IMR-90 (cell line): Measurements from ENCODE around the gene PSMA7. TPM values are rescaled to one million over a fixed set of nuclear protein-coding genes. Genes with fewer than 3 reads are reported as not detected.

Experiments
- ATAC-seq: fragments of 200-7000 bp; cut with Tn5 transposase; 2 replicates; pipeline ENCODE4 v1.9.1; 2020; ENCODE audit warnings: low read depth, mild to moderate bottlenecking, moderate library complexity
- BruUV-seq: library from RNA; stranded (reverse); fragments of 400-500 nt; replicated peaks from 2 replicates; lab custom pipeline; 2021; lab: Mats Ljungman, UMichigan
- CTCF ChIA-PET: fragments of 300-600 bp; formaldehyde crosslinking; extraction: SDS; loops from one replicate; lab custom pipeline; 2021; ENCODE audit warnings: antibody characterized with exemption; lab: Yijun Ruan, JAX
- POLR2A ChIA-PET: fragments of 300-600 bp; sonication (Branson Sonifier 250); formaldehyde crosslinking; loops from one replicate; lab custom pipeline; 2022; ENCODE audit warnings: antibody characterized with exemption; ENCODE audit not compliant: unreplicated experiment; lab: Charles Lee
- DNase-seq: peaks from one replicate; pipeline ENCODE4 v3.0.0; 2013
- H2AFZ ChIP-seq: replicated peaks from 2 replicates; pipeline ENCODE3; 2013; ENCODE audit warnings: low read length, mild to moderate bottlenecking; ENCODE audit not compliant: poor library complexity
- H2AK5ac ChIP-seq: 2 replicates; pipeline ENCODE4 v1.6.1; 2013; ENCODE audit warnings: low read depth, low read length, inconsistent platforms
- H2AK9ac ChIP-seq: replicated peaks from 2 replicates; pipeline ENCODE3; 2013; ENCODE audit warnings: mild to moderate bottlenecking, low read depth, low read length, moderate library complexity; ENCODE audit not compliant: poor library complexity
- H2BK120ac ChIP-seq: 2 replicates; pipeline ENCODE4 v1.6.1; 2013; ENCODE audit warnings: low read depth, low read length, inconsistent platforms
- H2BK15ac ChIP-seq: 3 replicates; pipeline ENCODE4 v1.6.1; 2013; ENCODE audit warnings: low read depth, low read length, inconsistent platforms
- H2BK20ac ChIP-seq: 2 replicates; pipeline ENCODE4 v1.6.1; 2013; ENCODE audit warnings: low read depth, mild to moderate bottlenecking, inconsistent platforms, low read length, moderate library complexity
- H2BK5ac ChIP-seq: 2 replicates; pipeline ENCODE4 v1.6.1; 2013; ENCODE audit warnings: mild to moderate bottlenecking, low read depth, low read length, inconsistent platforms; ENCODE audit not compliant: poor library complexity, severe bottlenecking
- H3K14ac ChIP-seq: replicated peaks from 2 replicates; pipeline ENCODE4 v1.6.1; 2013; ENCODE audit warnings: low read depth, low read length, inconsistent platforms
- H3K18ac ChIP-seq: 2 replicates; pipeline ENCODE4 v1.6.1; 2013; ENCODE audit warnings: low read depth, low read length, control low read depth
- H3K23ac ChIP-seq: 2 replicates; pipeline ENCODE4 v1.6.1; 2013; ENCODE audit warnings: low read depth, low read length, inconsistent platforms
- H3K27ac ChIP-seq: 2 replicates; pipeline ENCODE4 v1.5.1; 2013; ENCODE audit warnings: mild to moderate bottlenecking, control low read depth, low read length; ENCODE audit not compliant: insufficient read depth
- H3K27me3 ChIP-seq: 2 replicates; pipeline ENCODE4 v1.6.1; 2013; ENCODE audit warnings: low read length; ENCODE audit not compliant: control insufficient read depth, insufficient read depth
- H3K36me3 ChIP-seq: 2 replicates; pipeline ENCODE4 v1.6.1; 2013; ENCODE audit warnings: low read length, mixed read lengths; ENCODE audit not compliant: control insufficient read depth, insufficient read depth
- H3K4ac ChIP-seq: 2 replicates; pipeline ENCODE4 v1.6.1; 2013; ENCODE audit warnings: low read depth, low read length, inconsistent platforms
- H3K4me1 ChIP-seq: 2 replicates; pipeline ENCODE4 v1.6.1; 2013; ENCODE audit warnings: low read length, mixed read lengths; ENCODE audit not compliant: control insufficient read depth, insufficient read depth
- H3K4me2 ChIP-seq: 2 replicates; pipeline ENCODE4 v1.6.1; 2013; ENCODE audit warnings: low read depth, mild to moderate bottlenecking, control low read depth, low read length, moderate library complexity
- H3K4me3 ChIP-seq: 2 replicates; pipeline ENCODE4 v1.5.1; 2013; ENCODE audit warnings: low read depth, mild to moderate bottlenecking, control low read depth, low read length, moderate library complexity; ENCODE audit not compliant: insufficient read depth
- H3K56ac ChIP-seq: 2 replicates; pipeline ENCODE4 v1.6.1; 2013; ENCODE audit warnings: low read length, inconsistent platforms; ENCODE audit not compliant: insufficient read depth; ENCODE audit errors: extremely low read depth
- H3K79me1 ChIP-seq, 2 experiments: 2 replicates each; pipeline ENCODE4 v1.6.1; 2013; ENCODE audit warnings: low read length in 2 of 2, inconsistent platforms in 1 of 2, low read depth in 1 of 2
- H3K9ac ChIP-seq: 2 replicates; pipeline ENCODE4 v1.6.1; 2013; ENCODE audit warnings: low read depth, low read length, control low read depth
- H3K9me1 ChIP-seq: 2 replicates; pipeline ENCODE4 v1.6.1; 2013; ENCODE audit warnings: low read length, inconsistent platforms; ENCODE audit not compliant: insufficient read depth
- H3K9me3 ChIP-seq: 2 replicates; pipeline ENCODE4 v1.6.1; 2013; ENCODE audit warnings: low read length; ENCODE audit not compliant: control insufficient read depth, insufficient read depth
- H4K20me1 ChIP-seq: 2 replicates; pipeline ENCODE4 v1.6.1; 2013; ENCODE audit warnings: low read length, inconsistent platforms; ENCODE audit not compliant: insufficient read depth
- H4K5ac ChIP-seq: 2 replicates; pipeline ENCODE4 v1.6.1; 2013; ENCODE audit warnings: mild to moderate bottlenecking, low read depth, low read length, control low read depth
- H4K8ac ChIP-seq, 2 experiments: 2 replicates each; pipeline ENCODE4 v1.6.1; 2013; ENCODE audit warnings: low read depth in 2 of 2, low read length in 2 of 2, control low read depth in 1 of 2, inconsistent platforms in 1 of 2
- H4K91ac ChIP-seq: 2 replicates; pipeline ENCODE4 v1.6.1; 2013; ENCODE audit warnings: low read depth, low read length, inconsistent platforms; ENCODE audit not compliant: insufficient read depth
- BHLHE40 ChIP-seq: fragments of 150-350 bp; IDR thresholded peaks from 2 replicates; pipeline ENCODE4 v1.6.1; 2016; ENCODE audit warnings: mild to moderate bottlenecking, low read depth, low read length
- MAFK ChIP-seq: IDR thresholded peaks from 2 replicates; pipeline ENCODE4 v1.6.1; 2012; ENCODE audit warnings: low read depth, low read length, improper control_type of control experiment
- MAZ ChIP-seq: IDR thresholded peaks from 2 replicates; pipeline ENCODE4 v1.6.1; 2012; ENCODE audit warnings: low read depth, mild to moderate bottlenecking, low read length, improper control_type of control experiment, moderate library complexity, borderline replicate concordance
- MXI1 ChIP-seq: IDR thresholded peaks from 2 replicates; pipeline ENCODE4 v1.6.1; 2012; ENCODE audit warnings: low read depth, mild to moderate bottlenecking, low read length, moderate library complexity, borderline replicate concordance
- RAD21 ChIP-seq: IDR thresholded peaks from 2 replicates; pipeline ENCODE4 v1.6.1; 2012; ENCODE audit warnings: low read length, improper control_type of control experiment
- RFX5 ChIP-seq: IDR thresholded peaks from 2 replicates; pipeline ENCODE4 v1.8.0; 2012; ENCODE audit warnings: low read depth, mild to moderate bottlenecking, low read length, moderate library complexity
- WGBS, 2 experiments: methylation state at CpG; one replicate each; pipeline versions ENCODE4 v1.1.5 to v1.1.7; 2013; ENCODE audit warnings: missing lambda C conversion rate in 2 of 2; ENCODE audit not compliant: insufficient read length in 1 of 2; ENCODE audit errors: extremely low coverage in 2 of 2; 5-methylcytosine and 5-hydroxymethylcytosine counted together
- dilution Hi-C: fragments of 300-500 bp; cut with HindIII; formaldehyde crosslinking; loops from one replicate; pipeline ENCODE4 v1.14.3; 2018; ENCODE audit warnings: low sequenced_read_pairs; ENCODE audit not compliant: unreplicated experiment
- in situ Hi-C: fragments of 300-500 bp; cut with MboI; formaldehyde crosslinking; loops from 3 replicates; pipeline ENCODE4 v1.14.3; 2019; ENCODE audit warnings: low sequenced_read_pairs, inconsistent platforms, mixed read lengths
- intact Hi-C: fragments of 100-400 bp; cut with micrococcal nuclease; formaldehyde crosslinking; loops from 2 replicates; pipeline ENCODE4 v1.10.0; 2022
- polyA plus RNA-seq, 3 experiments: library from polyadenylated mRNA; depleted of rRNA; stranded (reverse); fragments of >200 nt; gene quantifications; 2 replicates each; pipeline ENCODE4 v1.2.3, GENCODE V29; 2012; ENCODE audit warnings: low replicate concordance in 1 of 3
- total RNA-seq: library from RNA; depleted of rRNA; stranded (reverse); fragments of >200 nt; gene quantifications from 2 replicates; pipeline ENCODE4 v1.2.3, GENCODE V29; 2012
- TF ChIP-seq, protein P1 (sequence below): fragments of 150-350 bp; IDR thresholded peaks from 2 replicates; pipeline ENCODE4 v1.6.1; 2016; ENCODE audit warnings: low read depth, mild to moderate bottlenecking, low read length, moderate library complexity, borderline replicate concordance

The PSMA7 gene
- total and polyA plus RNA-seq, 2 of the 4 experiments (the other 2 are of a cell fraction), result 417 to 458 TPM

DNA sequence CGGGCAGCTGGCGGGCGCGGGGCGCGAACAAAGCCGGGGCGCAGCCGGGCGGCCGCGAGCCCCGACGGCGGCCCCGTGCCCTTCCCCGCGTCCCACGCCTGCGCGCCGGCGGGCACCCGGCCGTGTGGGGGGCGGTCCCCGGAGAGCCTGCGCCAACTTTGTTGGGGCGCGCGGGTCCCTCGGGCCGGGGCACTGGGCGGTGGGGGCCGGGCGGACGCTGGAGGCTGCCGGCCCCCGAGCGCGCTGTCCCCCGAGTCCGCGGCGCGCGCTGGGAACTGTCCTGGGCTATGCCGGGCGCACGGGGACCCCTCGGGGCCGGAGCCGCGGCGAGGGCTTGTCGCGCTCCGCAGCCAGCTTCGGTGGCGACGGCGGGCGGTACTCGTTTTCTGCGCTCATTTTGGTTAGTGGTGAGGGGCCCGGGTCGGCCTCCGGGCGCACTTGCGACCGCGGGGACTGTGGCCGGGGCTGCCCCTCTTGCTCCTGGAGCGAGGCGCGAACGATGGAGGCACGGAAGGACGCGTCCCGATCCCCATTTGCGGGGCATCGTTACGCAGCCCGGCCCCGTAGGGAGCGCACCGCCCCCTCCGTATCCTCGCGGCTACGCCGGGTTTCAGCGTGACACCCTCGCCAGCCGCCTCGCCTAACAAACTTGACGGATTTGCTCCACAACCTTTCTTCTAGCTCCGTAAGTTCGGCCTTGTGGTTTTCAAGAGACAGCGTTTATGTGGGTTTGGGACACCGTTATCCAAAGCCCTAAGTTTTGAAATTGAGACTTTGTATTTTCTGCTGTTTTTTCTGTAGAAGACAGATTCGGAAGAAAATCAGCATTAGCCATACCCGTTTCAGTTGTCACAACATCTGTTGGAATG, 997 bp upstream of the PSMA7 start:
- no TSS peak for BruUV-seq
- peak; percentile 60 for DNase-seq
- in situ Hi-C loops, result no loop called here

More for the DNA sequence above, 997 bp upstream of the PSMA7 start:
- peak; percentile 41 for ATAC-seq
- no peaks in the 10 kb centered on the region for H3K9me3 ChIP-seq
- WGBS, 2 experiments, result 0% methylated on average over 61 of the region's 104 CpGs; no CpG with 5 or more reads in 1 of the 2 experiments
- H2BK5ac ChIP-seq, result peak overlapping the region; percentile 100
- H3K4me1 ChIP-seq, result peaks cover 16% of the 10 kb centered on the region
- peak overlapping the region; percentile 95 for H3K4me3 ChIP-seq
- no peak overlapping the region for H2BK15ac ChIP-seq
- H3K36me3 ChIP-seq, result peaks cover 21% of the 10 kb centered on the region
- H2AK5ac ChIP-seq, result 0 out of 2 replicates have a peak overlapping the region, but pooled peaks have one; percentile 17
- H3K14ac ChIP-seq, result no peak overlapping the region
- dilution Hi-C loops, result no loop called here
- peaks cover 9 to 79% of the 10 kb centered on the region in 2 experiments; a peak in 3 of 4 replicates for H3K79me1 ChIP-seq
- H3K27me3 ChIP-seq, result no peaks in the 10 kb centered on the region
- H3K27ac ChIP-seq, result peak overlapping the region; percentile 39; the same call in 1 of the 2 replicates
- POLR2A ChIA-PET, result interaction anchor here (0.6 kb wide), 2 partner anchors 10 to 557 kb away, joined by 3 to 4 read pairs; no protein-coding TSS in a partner anchor
- no peak overlapping the region for H2BK120ac ChIP-seq
- TF ChIP-seq MXI1 (peak; percentile 83; the same call in 1 of the 2 replicates), BHLHE40 (no peak), MAFK (no peak), MAZ (peak; percentile 31; the same call in 1 of the 2 replicates), RFX5 (no peak), RAD21 (no peak; the same call in 1 of the 2 replicates)
- TF ChIP-seq, protein P1, sequence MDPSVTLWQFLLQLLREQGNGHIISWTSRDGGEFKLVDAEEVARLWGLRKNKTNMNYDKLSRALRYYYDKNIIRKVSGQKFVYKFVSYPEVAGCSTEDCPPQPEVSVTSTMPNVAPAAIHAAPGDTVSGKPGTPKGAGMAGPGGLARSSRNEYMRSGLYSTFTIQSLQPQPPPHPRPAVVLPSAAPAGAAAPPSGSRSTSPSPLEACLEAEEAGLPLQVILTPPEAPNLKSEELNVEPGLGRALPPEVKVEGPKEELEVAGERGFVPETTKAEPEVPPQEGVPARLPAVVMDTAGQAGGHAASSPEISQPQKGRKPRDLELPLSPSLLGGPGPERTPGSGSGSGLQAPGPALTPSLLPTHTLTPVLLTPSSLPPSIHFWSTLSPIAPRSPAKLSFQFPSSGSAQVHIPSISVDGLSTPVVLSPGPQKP, result no peak
- no peak overlapping the region; a peak in 1 of 4 replicates for H4K8ac ChIP-seq
- intact Hi-C loops, result no loop called here
- H3K4ac ChIP-seq, result no peak overlapping the region
- no peak overlapping the region for H2BK20ac ChIP-seq
- H3K9me1 ChIP-seq, result peaks cover 33% of the 10 kb centered on the region
- H3K9ac ChIP-seq, result peak overlapping the region; percentile 60
- peak overlapping the region; percentile 97 for H2AFZ ChIP-seq
- H4K91ac ChIP-seq, result no peak overlapping the region
- peaks cover 86% of the 10 kb centered on the region for H4K20me1 ChIP-seq
- peak overlapping the region; percentile 86 for H2AK9ac ChIP-seq
- no peak overlapping the region for H3K56ac ChIP-seq
- peak overlapping the region; percentile 79 for H3K4me2 ChIP-seq
- H4K5ac ChIP-seq, result no peak overlapping the region
- peak overlapping the region; percentile 39; the same call in 1 of the 2 replicates for H3K23ac ChIP-seq
- CTCF ChIA-PET, result no interaction called here
- no peak overlapping the region for H3K18ac ChIP-seq
